CD4-positive, alpha-beta memory T cell (primary cell): ENCODE results near the gene PSMB10. TPM values are rescaled to one million over a fixed set of nuclear protein-coding genes. Genes with fewer than 3 reads are reported as not detected.
A peak's percentile ranks its signal among the peaks of the same experiment; 100 is the strongest.

ENCODE experiments used
- CTCF ChIA-PET: fragments of 350-600 bp; sonication (Branson Sonifier 250); formaldehyde crosslinking; loops from one replicate; lab custom pipeline; 2021; ENCODE audit warnings: inconsistent platforms; ENCODE audit not compliant: partially characterized antibody; lab: Charles Lee
- POLR2A ChIA-PET: fragments of 350-600 bp; sonication (Branson Sonifier 250); formaldehyde crosslinking; loops from one replicate; lab custom pipeline; 2021; ENCODE audit not compliant: partially characterized antibody; lab: Charles Lee
- DNase-seq, 5 donors: peaks; one replicate each; pipeline versions ENCODE4 v3.0.0 to v3.0.0-alpha.2; 2020 to 2022; ENCODE audit warnings: mixed read lengths in 1 of 5
- H3K27ac ChIP-seq: one replicate; pipeline ENCODE4 v1.7.0; 2013; ENCODE audit warnings: low read depth, low read length
- H3K27me3 ChIP-seq: 2 replicates; pipeline ENCODE4 v1.7.0; 2013; ENCODE audit warnings: mild to moderate bottlenecking, low read length, moderate library complexity; ENCODE audit not compliant: insufficient read depth
- H3K36me3 ChIP-seq: 2 replicates; pipeline ENCODE4 v1.7.0; 2013; ENCODE audit warnings: mild to moderate bottlenecking, low read length, moderate library complexity; ENCODE audit not compliant: insufficient read depth
- H3K4me1 ChIP-seq: 2 replicates; pipeline ENCODE4 v1.7.0; 2013; ENCODE audit warnings: mild to moderate bottlenecking, low read length, moderate library complexity; ENCODE audit not compliant: insufficient read depth
- H3K4me3 ChIP-seq, 2 donors: one replicate each; pipeline ENCODE4 v1.7.0; 2013; ENCODE audit warnings: low read length in 2 of 2, mild to moderate bottlenecking in 1 of 2
- H3K9me3 ChIP-seq, 2 donors: one replicate each; pipeline ENCODE4 v1.7.0; 2013; ENCODE audit warnings: low read length in 2 of 2, control low read depth in 1 of 2; ENCODE audit not compliant: control insufficient read depth in 1 of 2
- H3K27ac Mint-ChIP-seq, 7 donors: one replicate each; pipeline ENCODE4 v1.8.0; 2020 to 2021; ENCODE audit warnings: mixed read lengths in 7 of 7, mild to moderate bottlenecking in 6 of 7, inconsistent platforms in 3 of 7, moderate library complexity in 3 of 7
- H3K27me3 Mint-ChIP-seq, 2 donors: one replicate each; pipeline ENCODE4 v1.8.0; 2020 to 2021; ENCODE audit warnings: mixed read lengths in 2 of 2
- H3K36me3 Mint-ChIP-seq, 2 donors: one replicate each; pipeline ENCODE4 v1.8.0; 2020 to 2021; ENCODE audit warnings: mixed read lengths in 2 of 2, inconsistent platforms in 1 of 2, mild to moderate bottlenecking in 1 of 2
- H3K4me1 Mint-ChIP-seq, 4 donors: one replicate each; pipeline ENCODE4 v1.8.0; 2020 to 2021; ENCODE audit warnings: mixed read lengths in 4 of 4, mild to moderate bottlenecking in 1 of 4
- H3K4me3 Mint-ChIP-seq, 8 donors: one replicate each; pipeline ENCODE4 v1.8.0; 2020 to 2021; ENCODE audit warnings: mixed read lengths in 8 of 8, mild to moderate bottlenecking in 7 of 8, moderate library complexity in 6 of 8, inconsistent platforms in 3 of 8
- H3K9me3 Mint-ChIP-seq, 8 donors: one replicate each; pipeline ENCODE4 v1.8.0; 2020 to 2021; ENCODE audit warnings: mixed read lengths in 8 of 8, mild to moderate bottlenecking in 5 of 8, inconsistent platforms in 3 of 8, moderate library complexity in 1 of 8
- intact Hi-C: fragments of 100-400 bp; cut with micrococcal nuclease; formaldehyde crosslinking; loops from one replicate; pipeline ENCODE4 v1.15.1; 2023
- polyA plus RNA-seq, 2 donors: library from polyadenylated mRNA; unstranded; fragments of 300-500 nt; fragmentation: Illumina TruSeq; gene quantifications; one replicate each; pipeline ENCODE4 v1.2.3, GENCODE V29; 2021
- total RNA-seq, 2 experiments: library from RNA; stranded (reverse); gene quantifications; one replicate each; pipeline ENCODE4 v1.2.3, GENCODE V29; 2021

PSMB10 gene
- total RNA-seq = 100 to 1,000 TPM; 147 to 152 TPM
- 100 to 1,000 TPM; 461 to 777 TPM for polyA plus RNA-seq

DNA sequence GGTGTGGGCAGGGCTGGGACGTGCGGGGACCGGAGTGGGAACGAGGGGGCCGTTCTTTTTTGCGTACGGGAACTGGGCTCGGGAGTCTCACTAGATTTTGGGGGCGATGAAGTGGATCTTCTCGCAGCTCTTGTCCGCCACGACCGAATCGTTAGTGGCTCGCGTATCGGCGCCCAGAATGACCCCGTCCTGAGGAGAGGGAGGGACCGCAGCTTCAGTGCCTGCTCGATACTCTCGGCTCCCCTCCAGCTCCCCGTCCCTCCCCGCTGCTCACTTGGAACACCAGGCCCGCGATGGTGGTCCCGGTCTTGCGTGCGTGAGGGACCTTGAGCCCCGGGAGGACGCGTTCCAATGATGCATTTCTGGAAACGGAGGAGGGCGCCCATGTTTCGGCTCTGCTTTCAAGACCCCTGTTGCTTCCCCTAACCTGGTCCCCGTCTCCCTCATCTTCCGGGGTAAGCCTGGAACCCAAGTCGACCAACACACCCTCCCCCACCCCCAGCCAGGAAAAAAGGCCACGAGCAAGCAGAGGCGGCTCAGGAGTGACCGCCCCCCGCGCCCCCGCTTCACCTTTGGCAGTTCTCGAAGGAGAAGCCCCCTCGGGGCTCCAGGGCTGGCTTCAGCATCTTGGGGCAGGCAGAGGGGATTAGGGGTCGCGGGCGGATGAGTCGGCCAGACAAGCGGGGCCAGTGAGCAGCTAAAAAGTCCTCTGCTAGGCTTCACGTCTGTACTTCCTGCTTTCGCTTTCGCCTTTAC lies at the start of gene PSMB10:
PSMB10 (minus strand) TSS at position 727 of the 756 bp plus-strand sequence; CDS start at position 626, 101 bp downstream.
- no peaks in the 10 kb centered on the region for H3K27me3 Mint-ChIP-seq
- POLR2A ChIA-PET = interaction anchor here (0.8 to 7.3 kb wide), 59 partner anchors 8 to 580 kb away, joined by 3 to 49 read pairs (median 6); partner anchors contain the start of genes ACD, ATP6V0D1, CENPT and DDX28
- peak within 1 kb of the TSS; percentile 96 to 100 (median 99) for H3K4me3 Mint-ChIP-seq
- H3K4me1 Mint-ChIP-seq = peaks cover 21 to 51% (median 41%) of the 10 kb centered on the region in 4 donors
- H3K9me3 Mint-ChIP-seq = peaks cover 0 to 3% (median 0%) of the 10 kb centered on the region in 8 donors
- H3K36me3 ChIP-seq = peaks cover 30% of the 10 kb centered on the region
- intact Hi-C loops = loop anchor here (2.0 kb wide), 3 partner anchors 32 to 148 kb away; partner anchors contain the start of genes NFATC3 and SLC12A4
- no peaks in the 10 kb centered on the region for H3K9me3 ChIP-seq
- peak within 1 kb of the TSS; percentile 81 to 98 for H3K4me3 ChIP-seq
- no peaks in the 10 kb centered on the region for H3K27me3 ChIP-seq
- peak within 1 kb of the TSS; percentile 96 to 99 (median 98) for H3K27ac Mint-ChIP-seq
- H3K36me3 Mint-ChIP-seq = peaks cover 15 to 37% of the 10 kb centered on the region in 2 donors
- peak within 1 kb of the TSS; percentile 81 for H3K27ac ChIP-seq
- peaks cover 41% of the 10 kb centered on the region for H3K4me1 ChIP-seq
- DNase-seq = peak in 2 of 5 donors; percentile 63 to 82
- CTCF ChIA-PET = interaction anchor here (0.5 to 3.3 kb wide), 14 partner anchors 9 to 1251 kb away, joined by 3 to 16 read pairs (median 4); partner anchors contain the start of genes NFATC3 and NRN1L

DNA sequence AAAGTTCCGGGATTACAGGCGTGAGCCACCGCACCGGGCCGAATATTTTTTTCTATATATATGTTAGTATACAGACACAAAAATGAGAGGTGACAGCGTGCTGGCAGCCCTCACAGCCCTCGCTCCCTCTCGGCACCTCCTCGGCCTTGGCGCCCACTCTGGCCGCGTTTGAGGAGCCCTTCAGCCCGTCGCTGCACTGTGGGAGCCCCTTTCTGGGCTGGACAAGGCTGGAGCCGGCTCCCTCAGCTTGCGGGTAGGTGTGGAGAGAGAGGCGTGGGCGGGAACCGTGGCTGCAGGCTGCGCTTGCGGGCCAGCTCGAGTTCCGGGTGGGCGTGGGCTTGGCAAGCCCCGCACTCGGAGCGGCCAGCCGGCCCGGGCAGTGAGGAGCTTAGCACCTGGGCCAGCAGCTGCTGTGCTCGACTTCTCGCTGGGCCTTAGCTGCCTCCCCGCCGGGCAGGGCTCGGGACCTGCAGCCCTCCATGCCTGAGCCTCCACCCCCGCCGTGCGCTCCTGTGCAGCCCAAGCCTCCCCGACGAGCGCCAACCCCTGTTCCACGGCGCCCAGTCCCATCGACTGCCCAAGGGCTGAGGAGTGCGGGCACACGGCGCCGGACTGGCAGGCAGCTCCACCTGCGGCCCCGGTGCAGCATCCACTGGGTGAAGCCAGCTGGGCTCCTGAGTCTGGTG lies 45.5 kb upstream of the PSMB10 start:
- ChIA-PET POLR2A (interaction anchor here (1.1 to 3.4 kb wide), 4 partner anchors 9 to 47 kb away, joined by 3 to 22 read pairs (median 6); partner anchors contain the start of gene PSMB10), CTCF (interaction anchor here (1.0 kb wide), 1 partner anchor 59 kb away, joined by 5 read pairs; no protein-coding TSS in a partner anchor)
- Histone ChIP-seq H3K9me3 (no peaks in the 10 kb centered on the region), H3K4me1 (peaks cover 23% of the 10 kb centered on the region), H3K4me3 (no peak overlapping the region), H3K27ac (no peak overlapping the region), H3K27me3 (no peaks in the 10 kb centered on the region), H3K36me3 (no peaks in the 10 kb centered on the region)
- Mint-ChIP-seq H3K4me3 (no peak overlapping the region), H3K9me3 (no peaks in the 10 kb centered on the region), H3K27ac (no peak overlapping the region), H3K4me1 (peaks cover 10 to 28% (median 18%) of the 10 kb centered on the region in 4 donors), H3K36me3 (no peaks in the 10 kb centered on the region), H3K27me3 (peaks cover 0 to 1% of the 10 kb centered on the region in 2 donors)
- intact Hi-C loops = no loop called here
- no peak for DNase-seq

DNA sequence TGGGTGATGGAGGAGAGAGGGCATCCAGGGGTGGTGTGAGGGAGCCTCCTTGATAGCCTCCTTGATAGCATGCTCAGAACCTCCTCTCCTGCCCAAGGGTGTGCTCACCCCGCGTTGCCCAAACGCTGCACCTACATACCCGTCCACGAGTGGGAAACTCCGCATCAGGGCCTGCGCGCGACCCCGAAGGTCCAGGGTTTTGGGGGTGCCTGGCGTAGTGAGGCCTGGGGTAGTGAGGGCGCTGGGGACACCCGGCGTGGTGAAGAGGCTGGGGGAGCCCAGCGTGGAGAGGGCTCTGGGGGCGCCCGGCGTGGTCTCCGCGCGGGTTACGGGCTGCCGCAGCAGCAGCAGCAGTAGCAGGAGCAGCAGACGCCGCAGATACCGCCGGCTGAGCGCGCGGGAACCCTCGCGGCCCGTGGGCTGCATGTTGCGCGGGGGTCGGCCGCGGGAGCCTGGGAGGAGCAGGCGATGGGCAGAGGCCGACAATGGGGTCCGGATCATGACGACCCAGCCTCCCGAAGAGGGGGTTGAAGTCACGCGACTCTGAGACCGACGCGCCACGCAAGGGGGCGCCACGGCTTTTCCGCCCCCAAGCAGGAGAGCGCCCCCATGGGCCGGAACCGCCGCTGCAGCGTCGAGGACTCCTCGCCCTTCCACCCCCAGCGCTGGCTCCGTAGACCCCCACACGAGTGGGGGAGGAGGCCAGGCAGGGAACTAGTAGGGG lies 43.5 kb upstream of the PSMB10 start, which contains the start of gene DPEP3:
DPEP3 (minus strand) TSS at position 545 of the 724 bp plus-strand sequence; CDS start at position 426, 119 bp downstream.
- Mint-ChIP-seq H3K4me1 (peaks cover 10 to 27% (median 17%) of the 10 kb centered on the region in 4 donors), H3K4me3 (no peak within 1 kb of the TSS), H3K9me3 (no peaks in the 10 kb centered on the region), H3K27ac (no peak within 1 kb of the TSS), H3K27me3 (peaks cover 1 to 3% of the 10 kb centered on the region in 2 donors), H3K36me3 (no peaks in the 10 kb centered on the region)
- intact Hi-C loops = no loop called here
- no peak within 1 kb of the TSS for H3K27ac ChIP-seq
- H3K9me3 ChIP-seq = no peaks in the 10 kb centered on the region
- CTCF ChIA-PET = interaction anchor here (0.7 to 1.4 kb wide), 2 partner anchors 19 to 37 kb away, joined by 3 read pairs; partner anchors contain the start of genes DPEP2 and LCAT
- H3K4me3 ChIP-seq = no peak within 1 kb of the TSS
- no peaks in the 10 kb centered on the region for H3K36me3 ChIP-seq
- H3K27me3 ChIP-seq = no peaks in the 10 kb centered on the region
- POLR2A ChIA-PET = no interaction called here
- DNase-seq = no peak
- peaks cover 23% of the 10 kb centered on the region for H3K4me1 ChIP-seq

DNA sequence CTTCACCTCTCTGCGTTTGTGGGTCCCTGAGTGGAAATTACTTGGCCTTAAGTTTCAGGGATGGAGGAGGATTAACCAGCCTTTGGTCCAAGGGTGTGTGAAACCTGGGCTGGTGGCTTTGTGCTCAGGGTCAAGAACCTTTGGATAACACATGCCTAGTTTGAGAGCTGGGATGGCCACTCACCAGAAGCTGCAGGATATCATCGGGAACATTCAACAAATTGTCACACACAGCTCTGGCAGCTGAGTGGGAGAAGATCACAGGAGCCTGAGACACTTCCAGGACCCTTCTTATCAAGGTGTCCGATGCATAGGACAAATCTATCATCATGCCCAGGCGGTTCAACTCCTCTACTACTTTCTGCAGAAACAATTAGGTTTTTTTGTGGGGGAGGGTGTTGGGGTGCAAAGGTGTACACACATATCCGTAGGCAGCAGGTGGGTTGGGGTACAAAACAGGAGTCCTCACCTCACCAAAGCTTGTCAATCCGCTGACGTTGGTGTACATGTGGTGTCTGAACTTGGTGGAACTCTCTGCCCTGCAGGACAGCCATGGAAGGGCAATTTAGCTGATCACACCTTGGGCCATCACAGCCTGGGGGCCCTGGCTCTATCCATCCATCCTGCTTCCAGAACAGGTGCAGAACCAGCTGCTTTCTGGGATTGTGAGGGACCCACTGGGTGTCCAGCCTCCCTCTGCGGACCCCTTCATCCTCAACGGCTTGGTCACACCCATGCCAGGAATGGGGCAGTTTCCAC lies 41.0 kb upstream of the PSMB10 start:
- Histone ChIP-seq H3K36me3 (no peaks in the 10 kb centered on the region), H3K27ac (no peak overlapping the region), H3K4me1 (no peaks in the 10 kb centered on the region), H3K9me3 (no peaks in the 10 kb centered on the region), H3K4me3 (no peak overlapping the region), H3K27me3 (no peaks in the 10 kb centered on the region)
- DNase-seq = no peak
- H3K36me3 Mint-ChIP-seq = no peaks in the 10 kb centered on the region
- peaks cover 0 to 3% (median under 1%) of the 10 kb centered on the region in 4 donors for H3K4me1 Mint-ChIP-seq
- H3K9me3 Mint-ChIP-seq = no peaks in the 10 kb centered on the region
- H3K27ac Mint-ChIP-seq = no peak overlapping the region
- intact Hi-C loops = no loop called here
- H3K27me3 Mint-ChIP-seq = peaks cover 1 to 3% of the 10 kb centered on the region in 2 donors
- ChIA-PET POLR2A (no interaction called here), CTCF (interaction anchor here (1.1 kb wide), 1 partner anchor 14 kb away, joined by 3 read pairs; no protein-coding TSS in a partner anchor)
- H3K4me3 Mint-ChIP-seq = no peak overlapping the region

DNA sequence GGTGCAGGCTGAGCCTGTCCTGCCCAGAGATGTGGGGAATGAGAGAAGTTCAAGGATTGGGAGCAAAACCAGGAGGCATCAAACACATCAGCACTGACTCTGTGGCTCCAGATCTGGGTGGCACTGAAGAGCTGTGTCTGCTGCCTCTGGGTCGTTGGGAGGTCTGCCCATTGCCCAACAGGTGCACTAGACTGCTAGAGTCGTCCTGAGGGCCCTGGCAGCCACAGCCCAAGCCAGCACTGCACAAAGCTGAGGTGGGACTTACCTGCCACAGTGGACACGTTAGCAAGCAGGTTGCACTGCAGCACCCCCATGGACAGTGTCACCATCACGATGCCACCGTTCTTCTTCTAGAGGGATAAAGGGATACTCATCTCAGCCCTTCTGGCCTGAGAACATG lies 40.4 kb upstream of the PSMB10 start:
- H3K36me3 Mint-ChIP-seq = no peaks in the 10 kb centered on the region
- CTCF ChIA-PET = interaction anchor here (1.1 kb wide), 1 partner anchor 15 kb away, joined by 3 read pairs; no protein-coding TSS in a partner anchor
- no peak overlapping the region for H3K27ac Mint-ChIP-seq
- H3K36me3 ChIP-seq = no peaks in the 10 kb centered on the region
- no peaks in the 10 kb centered on the region for H3K9me3 ChIP-seq
- H3K4me3 Mint-ChIP-seq = no peak overlapping the region
- H3K9me3 Mint-ChIP-seq = no peaks in the 10 kb centered on the region
- intact Hi-C loops = no loop called here
- H3K4me1 ChIP-seq = no peaks in the 10 kb centered on the region
- H3K4me3 ChIP-seq = no peak overlapping the region
- POLR2A ChIA-PET = no interaction called here
- DNase-seq = no peak
- no peak overlapping the region for H3K27ac ChIP-seq
- no peaks in the 10 kb centered on the region for H3K4me1 Mint-ChIP-seq
- no peaks in the 10 kb centered on the region for H3K27me3 ChIP-seq
- peaks cover 1 to 3% of the 10 kb centered on the region in 2 donors for H3K27me3 Mint-ChIP-seq

DNA sequence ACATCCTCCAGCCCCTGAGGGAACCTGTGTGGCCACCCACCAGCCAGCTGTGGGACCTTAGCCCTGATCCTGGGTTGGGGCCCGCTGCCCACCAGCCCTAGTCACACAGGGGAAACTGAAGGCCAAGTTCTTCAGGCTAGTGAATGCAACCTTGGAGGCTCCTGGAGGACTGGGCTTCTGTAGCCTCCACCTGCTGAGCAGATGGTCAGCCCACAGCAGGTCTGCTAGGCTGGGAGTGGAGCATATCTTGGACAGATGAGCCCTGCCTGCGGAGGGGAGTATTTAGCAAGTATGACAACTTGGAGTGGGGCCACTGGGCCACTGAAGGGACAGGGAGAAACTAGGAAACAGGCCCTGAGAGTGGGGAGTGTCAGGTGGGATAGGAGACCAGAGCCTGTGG lies 39.6 kb upstream of the PSMB10 start:
- Mint-ChIP-seq H3K4me3 (no peak overlapping the region), H3K27me3 (peaks cover 1 to 3% of the 10 kb centered on the region in 2 donors), H3K27ac (no peak overlapping the region), H3K4me1 (no peaks in the 10 kb centered on the region), H3K9me3 (no peaks in the 10 kb centered on the region), H3K36me3 (no peaks in the 10 kb centered on the region)
- no peak overlapping the region for H3K4me3 ChIP-seq
- no peaks in the 10 kb centered on the region for H3K4me1 ChIP-seq
- no peak for DNase-seq
- intact Hi-C loops = no loop called here
- CTCF ChIA-PET = no interaction called here
- POLR2A ChIA-PET = no interaction called here
- H3K27me3 ChIP-seq = no peaks in the 10 kb centered on the region
- H3K9me3 ChIP-seq = no peaks in the 10 kb centered on the region
- H3K27ac ChIP-seq = no peak overlapping the region
- no peaks in the 10 kb centered on the region for H3K36me3 ChIP-seq
